Neuronal stem cell (in vitro differentiated cells): ENCODE measurements around the gene OR51I2.

Experiments
- DNase-seq: peaks from one replicate; pipeline ENCODE4 v3.0.0-alpha.2; 2013; ENCODE audit warnings: low spot score
- H2AFZ ChIP-seq: one replicate; pipeline ENCODE4 v1.6.1; 2013; ENCODE audit warnings: mild to moderate bottlenecking, low read length, inconsistent platforms
- H2AK5ac ChIP-seq: 2 replicates; pipeline ENCODE4 v1.6.1; 2013; ENCODE audit warnings: low read depth, mild to moderate bottlenecking, inconsistent platforms, low read length, moderate library complexity, mixed read lengths
- H2BK120ac ChIP-seq: 2 replicates; pipeline ENCODE4 v1.6.1; 2013; ENCODE audit warnings: low read depth, mild to moderate bottlenecking, inconsistent platforms, low read length, moderate library complexity, mixed read lengths
- H2BK12ac ChIP-seq: one replicate; pipeline ENCODE4 v1.6.1; 2013; ENCODE audit warnings: low read length, inconsistent platforms
- H2BK15ac ChIP-seq: 2 replicates; pipeline ENCODE4 v1.6.1; 2013; ENCODE audit warnings: mild to moderate bottlenecking, low read length, inconsistent platforms, mixed read lengths
- H2BK5ac ChIP-seq: one replicate; pipeline ENCODE4 v1.6.1; 2013; ENCODE audit warnings: inconsistent platforms, mild to moderate bottlenecking, low read length, moderate library complexity
- H3K14ac ChIP-seq: one replicate; pipeline ENCODE4 v1.6.1; 2013; ENCODE audit warnings: low read length, inconsistent platforms
- H3K18ac ChIP-seq: 2 replicates; pipeline ENCODE4 v1.6.1; 2013; ENCODE audit warnings: low read length, inconsistent platforms
- H3K23ac ChIP-seq: 2 replicates; pipeline ENCODE4 v1.6.1; 2013; ENCODE audit warnings: low read depth, mild to moderate bottlenecking, mixed read lengths, low read length, inconsistent platforms; ENCODE audit not compliant: poor library complexity
- H3K27ac ChIP-seq: replicated peaks from 3 replicates; pipeline ENCODE4 v1.5.1; 2013; ENCODE audit warnings: low read length, inconsistent platforms
- H3K27me3 ChIP-seq, 3 experiments: 2 replicates each; pipeline ENCODE4 v1.6.1; 2013; ENCODE audit warnings: low read length in 3 of 3, mild to moderate bottlenecking in 2 of 3, inconsistent platforms in 1 of 3, low read depth in 1 of 3, mixed read lengths in 1 of 3, moderate library complexity in 1 of 3; ENCODE audit not compliant: control insufficient read depth in 3 of 3, insufficient read depth in 3 of 3
- H3K36me3 ChIP-seq, 2 donors: replicated peaks in 1 of 2; 2 replicates each; pipeline ENCODE4 v1.6.1; 2013; ENCODE audit warnings: low read length in 2 of 2; ENCODE audit not compliant: control insufficient read depth in 2 of 2, insufficient read depth in 2 of 2
- H3K4ac ChIP-seq: 2 replicates; pipeline ENCODE4 v1.6.1; 2013; ENCODE audit warnings: inconsistent platforms, mild to moderate bottlenecking, low read length, moderate library complexity
- H3K4me1 ChIP-seq, 2 donors: 1 replicate in 1 of 2; 2 replicates in 1 of 2; pipeline ENCODE4 v1.6.1; 2013; ENCODE audit warnings: low read length in 2 of 2, low read depth in 1 of 2; ENCODE audit not compliant: control insufficient read depth in 2 of 2, insufficient read depth in 1 of 2
- H3K4me2 ChIP-seq: one replicate; pipeline ENCODE4 v1.6.1; 2013; ENCODE audit warnings: mild to moderate bottlenecking, low read length, inconsistent platforms; ENCODE audit not compliant: insufficient read depth, poor library complexity, severe bottlenecking
- H3K4me3 ChIP-seq, 2 donors: 2 replicates each; pipeline ENCODE4 v1.5.1; 2013; ENCODE audit warnings: low read length in 2 of 2, mild to moderate bottlenecking in 2 of 2, inconsistent platforms in 1 of 2, moderate library complexity in 1 of 2
- H3K79me1 ChIP-seq: one replicate; pipeline ENCODE4 v1.6.1; 2013; ENCODE audit warnings: low read depth, mild to moderate bottlenecking, inconsistent platforms, low read length, moderate library complexity
- H3K9ac ChIP-seq: one replicate; pipeline ENCODE4 v1.6.1; 2013; ENCODE audit warnings: mild to moderate bottlenecking, low read depth, low read length, inconsistent platforms; ENCODE audit not compliant: poor library complexity
- H3K9me3 ChIP-seq, 2 donors: replicated peaks in 1 of 2; 2 replicates each; pipeline versions ENCODE3 to v1.6.1; 2013; ENCODE audit warnings: low read length in 2 of 2, mild to moderate bottlenecking in 2 of 2, inconsistent platforms in 1 of 2, low read depth in 1 of 2, mixed read lengths in 1 of 2, moderate library complexity in 1 of 2; ENCODE audit not compliant: control insufficient read depth in 2 of 2, insufficient read depth in 1 of 2
- H4K8ac ChIP-seq: one replicate; pipeline ENCODE4 v1.6.1; 2013; ENCODE audit warnings: low read depth, mild to moderate bottlenecking, inconsistent platforms, low read length, moderate library complexity
- H4K91ac ChIP-seq: one replicate; pipeline ENCODE4 v1.6.1; 2013; ENCODE audit warnings: low read length, low read depth, mild to moderate bottlenecking, inconsistent platforms; ENCODE audit not compliant: poor library complexity
- WGBS, 2 donors: extraction: QIAGEN DNeasy Blood & Tissue Kit; methylation state at CpG; one replicate each; pipeline ENCODE4 v1.1.7; 2013; ENCODE audit warnings: missing lambda C conversion rate in 2 of 2, mixed read lengths in 1 of 2; ENCODE audit not compliant: insufficient read length in 2 of 2, insufficient replicate concordance in 1 of 2; ENCODE audit errors: extremely low coverage in 2 of 2; 5-methylcytosine and 5-hydroxymethylcytosine counted together

OR51I2 gene

DNA sequence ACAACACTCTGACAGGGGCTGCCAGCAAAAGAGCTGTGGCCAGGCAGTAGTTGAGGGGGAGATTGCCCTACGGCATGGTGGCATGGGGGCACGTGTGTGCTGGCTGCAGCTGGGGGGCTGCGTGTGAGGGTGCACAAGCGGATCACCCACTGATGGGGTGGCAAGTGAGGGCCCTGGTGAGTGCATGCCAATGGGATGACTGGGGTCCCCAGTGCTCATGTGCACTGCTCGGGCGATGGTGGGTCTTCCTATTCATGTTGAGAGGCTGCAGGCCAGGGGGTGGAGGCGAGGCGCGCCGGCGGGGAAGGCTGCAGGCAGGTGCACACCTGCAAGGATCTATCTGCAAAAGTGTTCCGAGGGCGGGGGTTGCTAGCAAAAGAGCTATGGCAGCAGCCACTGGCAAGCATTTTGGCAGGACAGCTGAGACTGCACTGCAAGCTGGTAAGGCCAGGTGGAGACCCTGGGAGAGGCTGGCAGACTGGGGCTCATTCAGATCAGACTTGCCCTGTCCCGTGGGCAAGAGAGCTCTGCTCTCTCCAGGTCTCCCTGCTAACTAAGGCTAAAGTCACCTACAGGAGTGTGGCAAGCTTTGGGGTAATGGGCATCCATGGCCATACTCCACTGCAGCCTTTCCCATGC is 12.0 kb downstream of the OR51I2 start:
- Histone ChIP-seq H3K14ac (peak overlapping the region; percentile 57), H3K4me2 (no peak overlapping the region), H3K4me3 (no peak overlapping the region), H3K79me1 (no peaks in the 10 kb centered on the region), H3K4ac (no peak overlapping the region), H2AFZ (no peak overlapping the region), H2BK15ac (no peak overlapping the region), H4K91ac (no peak overlapping the region), H3K4me1 (no peaks in the 10 kb centered on the region), H2BK5ac (no peak overlapping the region), H2BK12ac (no peak overlapping the region), H3K27me3 (no peaks in the 10 kb centered on the region), H3K9me3 (no peaks in the 10 kb centered on the region), H3K18ac (peak overlapping the region; percentile 27), H3K27ac (no peak overlapping the region), H3K9ac (no peak overlapping the region), H2AK5ac (no peak overlapping the region), H3K23ac (peak overlapping the region; percentile 40), H4K8ac (no peak overlapping the region), H3K36me3 (no peaks in the 10 kb centered on the region), H2BK120ac (no peak overlapping the region)
- WGBS, 2 donors: no CpG with 5 or more reads among the region's 14 CpGs
- DNase-seq: no peak

DNA sequence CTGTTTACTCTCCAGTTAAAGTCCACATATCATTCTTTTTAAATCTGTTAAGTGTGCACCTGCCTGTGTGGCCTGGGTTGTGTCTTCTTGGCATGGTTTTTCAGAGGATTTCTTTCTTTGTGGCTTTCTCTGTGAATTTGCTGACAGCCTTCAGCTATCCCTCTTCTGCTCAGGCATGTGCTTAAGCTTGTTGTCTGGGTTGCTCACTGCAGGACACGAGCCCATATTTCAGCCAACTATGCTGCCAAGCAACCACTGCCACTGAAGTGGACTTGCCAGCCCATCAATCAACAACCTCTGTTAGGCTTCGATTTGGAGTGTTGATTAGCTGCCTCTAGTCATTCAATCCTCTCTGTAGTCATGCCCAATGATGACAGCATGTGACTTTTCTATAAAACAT is 18.4 kb downstream of the OR51I2 start:
- WGBS, 2 donors: no CpG with 5 or more reads among the region's 2 CpGs
- H4K91ac ChIP-seq: no peak overlapping the region

DNA sequence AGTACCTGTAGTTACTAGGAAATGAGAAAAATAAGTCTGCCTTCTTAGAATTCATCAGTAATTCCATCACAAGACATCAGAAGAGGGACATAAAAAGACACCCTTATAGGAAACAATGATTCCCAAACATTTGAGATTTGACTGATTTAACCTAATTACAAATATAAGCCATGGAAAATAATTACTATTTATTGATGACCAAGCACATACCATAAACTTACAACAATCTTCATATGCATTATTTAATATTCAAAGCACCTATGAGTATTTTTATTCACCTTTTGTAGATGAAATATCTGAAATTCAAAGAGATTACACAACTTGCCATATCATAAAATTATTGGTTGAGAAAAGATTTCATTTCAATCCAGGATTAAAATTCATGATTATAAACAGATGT is 24.8 kb downstream of the OR51I2 start:
- no peaks in the 10 kb centered on the region for H3K36me3 ChIP-seq
- H3K9ac ChIP-seq: no peak overlapping the region
- H3K23ac ChIP-seq: no peak overlapping the region
- H4K91ac ChIP-seq: no peak overlapping the region
- no peak for DNase-seq
- no peaks in the 10 kb centered on the region for H3K79me1 ChIP-seq
- H3K4ac ChIP-seq: no peak overlapping the region
- no peak overlapping the region for H3K14ac ChIP-seq
- no peak overlapping the region for H3K4me3 ChIP-seq
- no peak overlapping the region for H3K27ac ChIP-seq
- no peak overlapping the region for H3K18ac ChIP-seq
- no peak overlapping the region for H2BK12ac ChIP-seq
- H2BK15ac ChIP-seq: no peak overlapping the region
- H4K8ac ChIP-seq: no peak overlapping the region
- H3K9me3 ChIP-seq: no peaks in the 10 kb centered on the region
- H2BK5ac ChIP-seq: no peak overlapping the region
- H3K4me1 ChIP-seq: no peaks in the 10 kb centered on the region
- no peak overlapping the region for H2BK120ac ChIP-seq
- H2AFZ ChIP-seq: no peak overlapping the region
- H2AK5ac ChIP-seq: no peak overlapping the region
- H3K27me3 ChIP-seq: no peaks in the 10 kb centered on the region
- no peak overlapping the region for H3K4me2 ChIP-seq

More for the DNA sequence above, 18.4 kb downstream of the OR51I2 start:
- no peak overlapping the region for H2BK12ac ChIP-seq
- H3K18ac ChIP-seq: no peak overlapping the region
- no peak overlapping the region for H3K27ac ChIP-seq
- no peak overlapping the region for H3K4me2 ChIP-seq
- no peak overlapping the region for H3K14ac ChIP-seq
- no peak overlapping the region for H3K4ac ChIP-seq
- H3K23ac ChIP-seq: no peak overlapping the region
- no peak overlapping the region for H2BK120ac ChIP-seq
- no peak overlapping the region for H2AK5ac ChIP-seq
- H3K4me1 ChIP-seq: no peaks in the 10 kb centered on the region
- no peak overlapping the region for H2BK5ac ChIP-seq
- H4K8ac ChIP-seq: no peak overlapping the region
- no peaks in the 10 kb centered on the region for H3K9me3 ChIP-seq
- no peaks in the 10 kb centered on the region for H3K79me1 ChIP-seq
- no peaks in the 10 kb centered on the region for H3K27me3 ChIP-seq
- H2BK15ac ChIP-seq: no peak overlapping the region
- H3K36me3 ChIP-seq: no peaks in the 10 kb centered on the region
- H2AFZ ChIP-seq: no peak overlapping the region
- H3K9ac ChIP-seq: peak overlapping the region; percentile 71
- DNase-seq: no peak
- H3K4me3 ChIP-seq: no peak overlapping the region

- H3K9me3 ChIP-seq: no peaks in the 10 kb centered on the region
- H4K91ac ChIP-seq: no peak overlapping the region
- H3K18ac ChIP-seq: no peak overlapping the region
- H3K9ac ChIP-seq: no peak overlapping the region
- H2AK5ac ChIP-seq: no peak overlapping the region
- H3K4ac ChIP-seq: no peak overlapping the region
- peak; percentile 38 for DNase-seq
- no peaks in the 10 kb centered on the region for H3K27me3 ChIP-seq
- H2BK120ac ChIP-seq: no peak overlapping the region
- H3K79me1 ChIP-seq: no peaks in the 10 kb centered on the region
- no peak overlapping the region for H3K4me3 ChIP-seq
- H2BK5ac ChIP-seq: no peak overlapping the region
- H2AFZ ChIP-seq: no peak overlapping the region
- H4K8ac ChIP-seq: no peak overlapping the region
- H3K4me1 ChIP-seq: no peaks in the 10 kb centered on the region
- H2BK15ac ChIP-seq: no peak overlapping the region
- no peak overlapping the region for H3K23ac ChIP-seq
- H3K14ac ChIP-seq: no peak overlapping the region
- H3K27ac ChIP-seq: no peak overlapping the region
- no peaks in the 10 kb centered on the region for H3K36me3 ChIP-seq
- no peak overlapping the region for H3K4me2 ChIP-seq
- no peak overlapping the region for H2BK12ac ChIP-seq
- WGBS, 2 donors: no CpG with 5 or more reads among the region's 2 CpGs
Measured at GRCh38 chr11:5476186-5476819, 27.2 kb downstream of the OR51I2 start.
